Muscle of leg (tissue), 11 donors: ENCODE measurements around the gene VSTM2B. TPM values are rescaled to one million over a fixed set of nuclear protein-coding genes. Genes with fewer than 3 reads are reported as not detected.

ENCODE experiments used
- DNase-seq: peaks from one replicate; pipeline ENCODE4 v3.0.0; 2013
- H3K27ac ChIP-seq: one replicate; pipeline ENCODE4 v1.5.1; 2013; ENCODE audit warnings: mild to moderate bottlenecking, low read length, control low read depth
- H3K27me3 ChIP-seq: one replicate; pipeline ENCODE4 v1.6.1; 2013; ENCODE audit warnings: low read length; ENCODE audit not compliant: control insufficient read depth, insufficient read depth
- H3K36me3 ChIP-seq: one replicate; pipeline ENCODE4 v1.6.1; 2013; ENCODE audit warnings: low read length; ENCODE audit not compliant: control insufficient read depth, insufficient read depth
- H3K4me1 ChIP-seq: one replicate; pipeline ENCODE4 v1.6.1; 2013; ENCODE audit warnings: low read length; ENCODE audit not compliant: control insufficient read depth, insufficient read depth
- H3K4me3 ChIP-seq: one replicate; pipeline ENCODE4 v1.5.1; 2013; ENCODE audit warnings: low read length, control low read depth
- H3K9me3 ChIP-seq: replicated peaks from 2 replicates; pipeline ENCODE4 v1.6.1; 2013; ENCODE audit warnings: low read depth, low read length; ENCODE audit not compliant: control insufficient read depth
- WGBS: methylation state at CpG from one replicate; pipeline ENCODE4 v1.1.5; 2013; ENCODE audit warnings: missing lambda C conversion rate; ENCODE audit not compliant: insufficient coverage; 5-methylcytosine and 5-hydroxymethylcytosine counted together
- polyA plus RNA-seq, 8 donors: library from polyadenylated mRNA; unstranded; fragments of 120-200 nt; gene quantifications; one replicate each; pipeline versions ENCODE4 v1.2.1 to v1.2.3, GENCODE V29; 2013; ENCODE audit warnings: inconsistent platforms in 1 of 8, low replicate concordance in 1 of 8; ENCODE audit not compliant: insufficient read length in 8 of 8, insufficient read depth in 1 of 8
- total RNA-seq: library from RNA; stranded (reverse); fragments of 120-200 nt; gene quantifications from one replicate; pipeline ENCODE4 v1.2.4, GENCODE V29; 2013

Gene VSTM2B
- total and polyA plus RNA-seq, 9 donors, result 0.09 to 0.28 (median 0.15) TPM; not detected in 3

DNA sequence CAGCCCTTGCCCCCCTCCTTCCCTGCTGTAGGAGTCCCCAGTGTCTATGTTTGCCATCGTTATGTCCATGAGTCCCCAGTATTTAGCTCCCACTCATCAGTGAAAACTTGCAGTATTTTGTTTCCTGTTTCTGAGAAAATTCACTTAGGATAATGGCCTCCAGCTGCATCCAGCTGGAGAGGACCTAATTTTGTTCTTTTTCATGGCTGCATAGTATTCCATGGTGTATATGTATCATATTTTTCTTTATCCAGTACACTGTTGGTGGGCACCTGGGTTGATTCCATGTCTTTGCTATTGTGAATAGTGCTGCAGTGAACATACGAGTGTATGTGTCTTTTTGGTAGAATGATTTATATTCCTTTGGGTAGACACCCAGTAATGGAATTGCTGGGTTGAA, 62.3 kb downstream of the VSTM2B start:
- Histone ChIP-seq H3K9me3 (no peaks in the 10 kb centered on the region), H3K27me3 (peaks cover 8% of the 10 kb centered on the region), H3K27ac (no peak overlapping the region), H3K4me3 (no peak overlapping the region), H3K36me3 (no peaks in the 10 kb centered on the region), H3K4me1 (no peaks in the 10 kb centered on the region)
- 78% methylated on average over 1 of the region's 2 CpGs for WGBS
- DNase-seq, result no peak

DNA sequence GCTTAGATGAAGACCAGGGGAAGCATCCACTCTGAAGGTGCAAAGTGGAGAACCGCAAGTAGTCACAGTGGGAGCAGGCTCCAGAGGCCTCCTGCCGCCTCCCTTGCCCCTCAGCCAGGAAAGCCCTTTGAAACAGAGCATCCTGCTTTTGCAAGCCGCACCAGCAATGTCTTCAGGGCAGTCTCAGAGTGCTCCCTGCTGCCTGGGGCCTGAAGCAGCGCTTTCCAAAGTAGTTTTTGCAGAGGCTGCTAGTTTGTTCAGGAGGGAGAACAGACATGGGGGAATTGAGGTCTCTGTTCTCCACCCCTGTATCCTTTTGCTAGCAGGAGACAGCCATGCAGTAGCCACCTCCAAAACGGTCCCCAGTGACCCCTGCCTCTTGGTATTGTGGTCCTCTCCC, 64.5 kb downstream of the VSTM2B start:
- no peak overlapping the region for H3K27ac ChIP-seq
- H3K36me3 ChIP-seq, result no peaks in the 10 kb centered on the region
- peaks cover 15% of the 10 kb centered on the region for H3K27me3 ChIP-seq
- no peaks in the 10 kb centered on the region for H3K4me1 ChIP-seq
- WGBS, result 43% methylated on average over 3 of the region's 5 CpGs
- no peak overlapping the region for H3K4me3 ChIP-seq
- no peaks in the 10 kb centered on the region for H3K9me3 ChIP-seq
- DNase-seq, result no peak

GRCh38 chr19:29591670-29592069, 65.9 kb downstream of the VSTM2B start:
- no peaks in the 10 kb centered on the region for H3K4me1 ChIP-seq
- H3K4me3 ChIP-seq, result no peak overlapping the region
- H3K27ac ChIP-seq, result no peak overlapping the region
- 73% methylated on average over 2 of the region's 3 CpGs for WGBS
- no peak for DNase-seq
- H3K36me3 ChIP-seq, result no peaks in the 10 kb centered on the region
- H3K9me3 ChIP-seq, result no peaks in the 10 kb centered on the region
- peaks cover 27% of the 10 kb centered on the region for H3K27me3 ChIP-seq

DNA sequence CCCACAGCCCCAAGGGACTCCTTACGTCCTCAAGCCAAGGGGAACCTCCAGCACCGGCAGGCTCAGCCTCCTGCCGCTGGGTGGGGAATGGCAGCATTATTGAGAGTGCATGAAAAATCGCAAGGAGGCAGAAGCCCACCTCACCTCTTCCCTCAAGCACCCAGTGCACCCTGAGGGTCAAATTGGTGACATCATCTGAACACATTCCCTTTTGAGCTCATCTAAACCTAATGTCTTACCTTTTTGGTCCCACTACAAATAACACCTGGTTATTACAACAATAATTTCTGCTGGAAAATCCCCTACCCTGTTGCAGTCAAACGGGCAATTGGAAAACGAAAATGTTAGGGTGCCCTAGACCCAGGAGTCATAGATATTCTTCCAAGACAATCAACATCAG, 68.1 kb downstream of the VSTM2B start:
- H3K4me1 ChIP-seq, result no peaks in the 10 kb centered on the region
- H3K27me3 ChIP-seq, result peaks cover 39% of the 10 kb centered on the region
- H3K36me3 ChIP-seq, result no peaks in the 10 kb centered on the region
- H3K27ac ChIP-seq, result no peak overlapping the region
- H3K9me3 ChIP-seq, result no peaks in the 10 kb centered on the region
- DNase-seq, result no peak
- WGBS, result 87% methylated on average over 3 of the region's 6 CpGs
- no peak overlapping the region for H3K4me3 ChIP-seq

GRCh38 chr19:29596080-29596727, 70.4 kb downstream of the VSTM2B start:
- Histone ChIP-seq H3K27ac (no peak overlapping the region), H3K27me3 (peaks cover 39% of the 10 kb centered on the region), H3K4me1 (no peaks in the 10 kb centered on the region), H3K4me3 (no peak overlapping the region), H3K36me3 (no peaks in the 10 kb centered on the region), H3K9me3 (no peaks in the 10 kb centered on the region)
- WGBS, result 12% methylated on average over 7 of the region's 10 CpGs
- DNase-seq, result no peak

DNA sequence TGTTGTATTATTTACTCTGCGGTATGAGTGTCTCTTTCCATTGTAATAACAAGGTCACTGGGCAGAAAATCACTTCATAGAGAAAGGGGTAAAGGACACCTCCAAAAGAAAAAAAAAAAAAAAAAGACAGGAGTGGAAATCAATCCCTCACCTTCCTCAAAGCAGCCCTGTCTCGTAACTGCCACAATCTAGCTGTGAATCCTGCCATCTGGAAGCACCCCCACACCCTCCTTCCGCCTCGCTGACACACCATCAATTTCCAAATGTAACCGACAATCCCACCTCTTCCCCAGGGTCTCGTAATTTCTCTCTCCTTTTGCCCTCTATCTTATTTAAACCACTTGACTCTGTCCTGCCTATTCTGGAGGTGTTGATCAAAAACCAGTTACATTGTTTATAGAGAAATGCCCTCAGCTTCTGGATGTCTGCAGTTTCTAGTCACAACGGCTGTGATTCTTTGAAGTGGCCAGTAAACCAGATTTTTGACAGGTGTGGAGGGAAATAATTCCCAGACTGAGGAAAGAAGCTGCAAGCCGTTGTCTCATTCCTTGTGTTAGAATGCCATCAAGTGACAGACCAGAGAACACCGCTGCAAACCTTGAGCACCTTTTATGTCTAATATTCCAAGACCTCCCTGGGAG, 71.2 kb downstream of the VSTM2B start:
- WGBS, result 8% methylated on average over 5 of the region's 9 CpGs
- H3K9me3 ChIP-seq, result no peaks in the 10 kb centered on the region
- no peak for DNase-seq
- peaks cover 40% of the 10 kb centered on the region for H3K27me3 ChIP-seq
- H3K4me3 ChIP-seq, result no peak overlapping the region
- no peaks in the 10 kb centered on the region for H3K36me3 ChIP-seq
- H3K27ac ChIP-seq, result no peak overlapping the region
- no peaks in the 10 kb centered on the region for H3K4me1 ChIP-seq

GRCh38 chr19:29598036-29598435, 72.2 kb downstream of the VSTM2B start:
- 53% methylated on average over 3 of the region's 7 CpGs for WGBS
- no peak for DNase-seq
- Histone ChIP-seq H3K4me1 (no peaks in the 10 kb centered on the region), H3K27me3 (peaks cover 36% of the 10 kb centered on the region), H3K27ac (no peak overlapping the region), H3K36me3 (no peaks in the 10 kb centered on the region), H3K9me3 (no peaks in the 10 kb centered on the region), H3K4me3 (no peak overlapping the region)

GRCh38 chr19:29598496-29598895, 72.7 kb downstream of the VSTM2B start:
- Histone ChIP-seq H3K27me3 (peaks cover 36% of the 10 kb centered on the region), H3K4me3 (no peak overlapping the region), H3K9me3 (no peaks in the 10 kb centered on the region), H3K27ac (no peak overlapping the region), H3K4me1 (no peaks in the 10 kb centered on the region), H3K36me3 (no peaks in the 10 kb centered on the region)
- no CpG with 5 or more reads among the region's 3 CpGs for WGBS
- DNase-seq, result no peak

DNA sequence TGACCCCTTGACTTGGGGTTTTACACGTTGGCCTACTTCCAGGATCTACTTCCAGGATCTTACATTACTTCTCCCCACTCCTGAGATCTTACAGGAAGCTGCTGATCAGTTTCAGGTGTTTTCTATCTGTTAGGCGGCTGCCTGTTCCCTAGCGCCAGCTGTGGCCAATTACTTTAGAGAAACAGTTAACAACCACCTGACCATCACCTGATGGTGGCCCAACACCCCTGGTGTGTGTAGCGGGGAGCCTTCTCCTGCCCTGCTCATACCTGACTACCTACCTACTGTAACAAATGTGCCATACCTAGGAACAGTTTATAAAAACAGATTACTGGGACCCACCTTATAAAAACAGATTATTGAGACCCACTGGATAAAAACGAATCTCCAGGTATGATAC, 77.5 kb downstream of the VSTM2B start:
- Histone ChIP-seq H3K36me3 (no peaks in the 10 kb centered on the region), H3K4me3 (no peak overlapping the region), H3K27me3 (peaks cover 9% of the 10 kb centered on the region), H3K27ac (no peak overlapping the region), H3K4me1 (peaks cover 12% of the 10 kb centered on the region), H3K9me3 (no peaks in the 10 kb centered on the region)
- 43% methylated on average over 1 of the region's 5 CpGs for WGBS
- DNase-seq, result no peak

DNA sequence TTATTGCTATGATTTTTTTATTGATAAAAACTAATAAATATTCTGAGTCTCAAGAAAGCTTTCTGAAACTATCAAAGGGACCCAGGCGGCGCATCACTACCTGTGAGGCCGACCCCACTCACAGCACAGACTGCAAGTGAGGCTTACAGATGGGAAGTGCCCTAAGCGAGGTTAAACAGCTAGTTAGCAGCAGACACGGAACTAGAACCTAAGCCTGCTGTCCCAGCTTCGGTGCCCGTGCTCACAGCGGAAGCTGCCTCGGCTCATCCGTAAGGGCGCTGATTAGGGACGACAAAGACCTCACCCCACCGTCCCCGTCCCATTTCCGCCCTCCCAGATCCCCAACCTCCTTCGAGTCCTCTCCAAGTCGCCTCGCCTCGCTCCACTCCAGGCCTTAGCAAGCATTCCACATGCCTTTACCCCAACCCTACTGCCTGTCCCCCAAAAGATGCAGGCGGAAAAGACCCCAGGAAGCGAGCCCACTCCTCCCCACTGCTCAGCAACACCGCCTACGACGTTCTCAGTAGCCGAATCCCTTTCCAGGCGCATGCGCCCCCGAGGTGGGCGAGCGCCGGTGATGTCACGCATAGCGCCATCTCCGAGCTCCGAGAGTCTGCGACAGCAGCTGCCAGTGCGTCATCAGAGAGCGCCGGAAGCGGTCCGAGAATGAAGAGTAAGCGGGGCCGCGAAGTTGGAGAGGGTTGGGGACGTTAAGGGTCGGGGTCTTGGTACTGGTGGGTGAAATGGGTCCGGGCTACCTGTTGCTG, 80.0 kb downstream of the VSTM2B start, which contains the start of gene POP4:
Gene POP4 (plus strand): TSS at position 631 of the 767 bp plus-strand sequence. CDS start 36 bp downstream, at position 667.
- H3K9me3 ChIP-seq, result no peaks in the 10 kb centered on the region
- H3K36me3 ChIP-seq, result peaks cover 13% of the 10 kb centered on the region
- WGBS, result under 1% methylated on average over 43 of the region's 47 CpGs
- H3K4me3 ChIP-seq, result peak within 1 kb of the TSS; percentile 94
- DNase-seq, result peak; percentile 99
- peak within 1 kb of the TSS; percentile 95 for H3K27ac ChIP-seq
- H3K4me1 ChIP-seq, result peaks cover 12% of the 10 kb centered on the region
- H3K27me3 ChIP-seq, result peaks cover 4% of the 10 kb centered on the region
